GOT3 (cell line): ENCODE data around the gene TSPAN14.

Experiments
- DNase-seq: peaks from one replicate; lab custom pipeline; 2025; ENCODE audit warnings: mixed read lengths; lab: John Stamatoyannopoulos, UW

The TSPAN14 gene

GRCh38 chr10:80454513-80455460, 677 bp downstream of the TSPAN14 start:
- no peak for DNase-seq

DNA sequence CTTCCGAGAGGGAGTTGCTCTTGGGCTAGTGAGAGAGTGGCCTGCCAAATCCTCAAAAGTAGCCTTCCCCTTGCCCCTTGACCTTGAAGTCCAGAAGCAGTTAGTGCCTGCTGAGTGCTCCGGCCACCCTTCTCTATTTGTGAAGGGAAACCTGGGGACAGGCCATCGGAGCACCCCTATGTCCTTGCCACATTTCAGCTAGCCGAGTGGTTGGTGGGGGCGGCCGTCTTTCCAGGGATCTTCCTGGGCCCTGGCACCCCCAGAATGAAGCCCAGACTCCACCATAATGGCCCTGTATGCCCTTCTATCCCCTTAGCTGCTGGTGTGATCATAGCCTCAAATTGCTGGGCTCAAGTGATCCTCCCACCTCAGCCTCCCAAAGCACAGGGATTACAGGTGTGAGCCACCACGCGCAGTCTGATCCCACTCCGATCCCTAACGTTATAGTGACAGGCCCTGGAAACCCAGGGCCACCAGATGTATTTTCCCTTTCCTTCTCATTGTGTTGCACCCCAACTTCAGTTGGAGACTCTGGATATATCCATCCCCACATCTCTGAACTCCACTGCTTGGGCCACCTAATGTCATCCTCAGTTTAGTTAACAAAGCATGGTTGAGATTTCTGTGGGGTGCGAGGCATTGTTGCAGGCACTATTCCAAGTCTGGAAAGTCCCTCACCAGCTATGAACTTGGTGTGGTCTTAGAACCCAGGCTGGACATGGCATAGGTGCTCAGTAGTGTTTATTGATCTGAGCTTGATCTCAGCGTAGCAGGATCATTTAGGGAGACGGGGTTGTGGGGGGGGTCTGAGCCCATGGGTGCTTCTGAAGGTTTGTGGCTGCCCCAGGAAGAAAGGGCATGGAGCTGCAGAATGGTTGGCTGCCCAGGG, 1.6 kb downstream of the TSPAN14 start:
- no peak for DNase-seq

DNA sequence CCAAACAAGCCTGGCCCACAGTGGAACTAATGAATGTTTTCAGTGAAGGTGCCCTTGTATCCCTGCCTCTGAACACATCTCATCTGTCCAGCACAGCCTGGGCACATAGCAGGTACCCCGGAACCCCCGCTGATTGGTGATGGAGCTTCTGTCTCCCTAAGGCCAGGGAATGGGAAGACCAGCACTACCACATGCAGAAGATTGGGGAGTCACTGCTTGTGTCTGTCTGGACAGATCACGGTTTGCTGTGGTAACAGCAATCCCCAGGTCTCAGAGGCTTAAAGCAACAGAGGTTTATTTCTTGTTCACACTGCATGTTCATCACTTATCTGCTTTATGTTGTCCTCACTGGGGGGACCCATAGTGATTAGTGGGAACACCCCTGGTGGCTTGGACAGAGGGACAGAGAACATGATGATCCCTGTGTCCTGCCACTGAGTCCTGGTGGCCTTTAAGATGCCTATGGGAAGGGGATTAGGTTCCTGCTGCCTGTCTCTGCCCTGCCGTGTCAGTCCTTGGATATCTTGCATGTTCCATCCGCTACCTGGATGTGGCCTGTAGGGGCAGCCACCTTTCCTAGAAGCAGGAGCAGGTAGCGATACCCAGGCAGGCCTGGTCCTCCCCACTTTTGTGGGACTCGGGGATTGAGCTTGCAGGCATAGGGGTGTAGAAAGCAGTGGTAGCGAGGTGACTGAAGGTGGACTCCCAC, 3.6 kb downstream of the TSPAN14 start:
- DNase-seq, result no peak

GRCh38 chr10:80458263-80458625, 4.1 kb downstream of the TSPAN14 start:
- no peak for DNase-seq

DNA sequence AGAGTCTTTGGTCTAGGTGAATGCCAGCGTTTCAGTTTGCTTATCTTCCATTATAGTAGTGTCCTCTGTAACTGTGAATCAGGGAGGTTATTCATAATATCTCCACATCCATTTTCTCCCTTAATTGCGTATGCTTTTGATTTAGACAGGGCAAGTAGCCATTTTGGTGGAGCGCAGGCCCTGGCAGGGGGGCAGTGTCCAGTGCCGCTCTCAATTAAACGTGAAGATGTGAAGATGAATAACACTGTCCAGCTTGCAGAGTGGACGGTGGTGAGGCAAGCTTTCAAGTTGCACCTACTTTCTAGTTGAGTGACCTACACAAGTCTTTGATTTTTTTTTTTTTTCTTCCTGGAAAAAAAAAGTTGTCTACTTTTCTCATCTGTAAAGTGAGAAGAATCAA, 4.5 kb downstream of the TSPAN14 start:
- DNase-seq, result no peak

GRCh38 chr10:80459047-80459865, 5.1 kb downstream of the TSPAN14 start:
- no peak for DNase-seq

GRCh38 chr10:80460399-80461207, 6.5 kb downstream of the TSPAN14 start:
- no peak for DNase-seq

DNA sequence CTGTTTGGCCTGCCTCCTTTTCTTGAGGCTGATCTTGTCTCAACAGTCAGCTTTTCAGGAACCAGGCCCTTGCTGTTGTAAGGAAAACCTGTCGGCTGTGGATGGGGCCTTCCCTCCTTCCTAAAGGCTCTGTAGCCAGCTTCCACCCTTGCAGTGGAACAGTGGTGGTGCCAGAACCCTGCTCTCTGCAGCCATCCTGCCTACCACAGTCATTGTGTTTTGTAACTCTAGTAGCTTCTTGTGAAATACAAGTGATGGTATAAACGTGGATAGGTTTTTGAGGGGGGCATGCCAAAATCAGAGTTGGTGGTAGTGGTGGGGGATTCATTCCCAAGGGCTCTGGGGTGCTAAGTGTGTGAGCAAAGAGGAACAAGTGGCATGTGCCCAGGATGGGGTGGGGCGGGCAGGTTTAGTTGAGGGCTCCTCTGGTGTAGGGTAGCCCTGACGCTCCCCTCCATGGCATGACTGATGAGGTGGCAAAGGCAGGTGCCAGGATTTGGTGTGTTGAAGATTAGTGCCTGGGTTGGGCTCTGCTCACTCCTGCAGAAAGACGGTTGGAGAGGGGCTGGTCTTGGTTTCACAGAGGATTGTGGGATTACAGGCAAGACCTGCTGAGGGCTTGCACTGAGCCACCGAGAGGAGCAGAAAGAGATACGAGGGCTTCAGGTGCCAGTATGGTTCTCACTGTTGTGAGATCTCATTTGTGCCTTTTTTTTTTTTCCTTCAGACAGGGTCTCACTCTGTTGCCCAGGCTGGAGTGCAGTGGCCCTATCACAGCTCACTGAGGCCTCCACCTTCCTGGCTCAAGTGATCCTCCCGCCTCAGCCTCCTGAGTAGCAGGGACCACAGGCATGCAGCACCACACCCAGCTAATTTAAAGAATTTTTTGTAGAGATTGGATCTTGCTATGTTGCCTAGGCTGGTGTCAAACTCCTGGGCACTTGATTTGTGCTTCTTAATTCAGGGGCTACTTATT, 7.4 kb downstream of the TSPAN14 start:
- no peak for DNase-seq

GRCh38 chr10:80462299-80462980, 8.3 kb downstream of the TSPAN14 start:
- no peak for DNase-seq

GRCh38 chr10:80462981-80463741, 9.1 kb downstream of the TSPAN14 start:
- DNase-seq, result no peak

DNA sequence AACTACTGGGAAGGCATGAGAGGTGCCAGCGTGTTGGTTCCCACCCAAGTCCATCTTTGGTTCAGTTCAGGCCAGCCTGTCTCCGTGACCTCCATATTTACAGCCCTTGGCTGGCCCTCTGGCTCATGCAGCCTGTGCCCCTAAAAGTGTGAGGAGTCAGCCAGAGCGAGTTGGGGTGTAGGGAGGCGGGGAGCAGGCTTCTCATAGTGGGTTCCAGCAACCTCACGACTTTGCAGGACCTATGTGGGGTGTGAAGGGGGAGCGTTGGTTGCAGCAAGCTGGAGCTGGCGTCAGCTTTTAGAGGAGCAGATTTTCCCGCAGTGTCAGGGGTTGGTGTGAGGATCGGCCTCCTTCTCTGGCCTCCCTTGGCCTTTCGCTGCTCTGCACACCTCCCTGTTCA, 9.8 kb downstream of the TSPAN14 start:
- DNase-seq, result no peak

- DNase-seq, result no peak
Observed at GRCh38 chr10:80464557-80465450, 10.7 kb downstream of the TSPAN14 start.

GRCh38 chr10:80465451-80465835, 11.3 kb downstream of the TSPAN14 start:
- DNase-seq, result no peak

- DNase-seq, result no peak
Observed at GRCh38 chr10:80465839-80466590, 11.9 kb downstream of the TSPAN14 start.

DNA sequence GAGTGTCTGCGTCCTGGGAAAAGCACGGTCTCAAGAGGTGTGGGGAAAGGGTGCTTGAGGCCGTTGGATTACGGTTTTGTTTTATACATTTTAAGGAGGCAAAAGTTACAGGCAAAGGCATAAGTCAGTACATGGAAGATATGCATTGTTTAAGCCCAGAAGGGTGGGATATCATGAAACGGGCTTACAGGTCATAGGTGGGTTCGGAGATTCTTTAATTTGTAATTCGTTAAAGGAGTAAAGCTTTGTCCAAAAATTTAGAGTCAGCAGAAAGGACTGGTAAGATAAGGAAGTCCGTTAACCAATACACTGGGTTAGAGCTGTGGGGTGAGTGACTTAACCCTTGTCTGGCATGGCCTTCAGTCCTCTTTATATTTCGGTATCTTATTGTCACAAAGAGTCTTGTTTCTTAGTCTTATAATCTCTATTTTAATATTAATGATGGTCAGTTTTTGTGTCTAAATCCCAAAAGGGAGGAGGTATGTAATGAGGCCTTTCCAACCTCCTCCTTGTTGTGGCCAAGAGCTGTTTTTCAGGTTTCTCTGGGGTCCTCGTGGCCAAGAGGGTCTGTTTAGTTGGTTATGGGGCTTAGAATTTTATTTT, 12.7 kb downstream of the TSPAN14 start:
- no peak for DNase-seq

GRCh38 chr10:80468002-80468401, 13.9 kb downstream of the TSPAN14 start:
- DNase-seq, result no peak
